Loucy (cell line): ENCODE data around the gene CCR6.

ENCODE experiments used
- H2AFZ ChIP-seq: fragments of 200-600 bp; sonication (generic); 2 replicates; pipeline ENCODE4 v1.6.0; 2016; ENCODE audit warnings: antibody characterized with exemption, mild to moderate bottlenecking, low read length, moderate library complexity
- H3F3A ChIP-seq: fragments of 200-600 bp; 2 replicates; pipeline ENCODE4 v1.6.0; 2016; ENCODE audit warnings: antibody characterized with exemption, low read depth, mild to moderate bottlenecking
- H3K27me3 ChIP-seq: fragments of 200-600 bp; sonication (generic); 2 replicates; pipeline ENCODE4 v1.6.1; 2014; ENCODE audit warnings: low read length, mild to moderate bottlenecking; ENCODE audit not compliant: insufficient read depth, poor library complexity, severe bottlenecking
- H3K36me3 ChIP-seq: fragments of 200-600 bp; sonication (generic); 2 replicates; pipeline ENCODE4 v1.6.1; 2016; ENCODE audit warnings: low read length; ENCODE audit not compliant: insufficient read depth
- H3K4me1 ChIP-seq: fragments of 200-600 bp; sonication (generic); 2 replicates; pipeline ENCODE4 v1.5.1; 2014; ENCODE audit warnings: low read length, mild to moderate bottlenecking; ENCODE audit not compliant: insufficient read depth, poor library complexity, severe bottlenecking
- H3K4me2 ChIP-seq: fragments of 200-600 bp; sonication (generic); 2 replicates; pipeline ENCODE4 v1.6.0; 2014; ENCODE audit warnings: antibody characterized with exemption, low read length, low read depth, mild to moderate bottlenecking; ENCODE audit not compliant: poor library complexity, severe bottlenecking
- H3K4me3 ChIP-seq: fragments of 200-600 bp; sonication (generic); 2 replicates; pipeline ENCODE4 v1.5.1; 2014; ENCODE audit warnings: low read length, mild to moderate bottlenecking, mixed read lengths; ENCODE audit not compliant: poor library complexity, severe bottlenecking
- H3K79me2 ChIP-seq: fragments of 200-600 bp; sonication (generic); 2 replicates; pipeline ENCODE4 v1.6.1; 2014; ENCODE audit warnings: low read length; ENCODE audit not compliant: insufficient read depth
- H3K9ac ChIP-seq: fragments of 200-600 bp; sonication (generic); 2 replicates; pipeline ENCODE4 v1.6.0; 2014; ENCODE audit warnings: mild to moderate bottlenecking, low read depth, low read length, moderate library complexity; ENCODE audit not compliant: poor library complexity, severe bottlenecking
- H3K9me2 ChIP-seq: fragments of 200-600 bp; sonication (generic); replicated peaks from 2 replicates; pipeline ENCODE4 v1.6.1; 2016; ENCODE audit warnings: low read depth, low read length, mixed read lengths
- H3K9me3 ChIP-seq: fragments of 200-600 bp; sonication (generic); 2 replicates; pipeline ENCODE4 v1.6.1; 2014; ENCODE audit warnings: mild to moderate bottlenecking, antibody characterized with exemption, low read length, low read depth; ENCODE audit not compliant: insufficient read depth
- H4K20me1 ChIP-seq: fragments of 200-600 bp; sonication (generic); 2 replicates; pipeline ENCODE4 v1.6.0; 2014; ENCODE audit warnings: antibody characterized with exemption, low read length, mild to moderate bottlenecking; ENCODE audit not compliant: insufficient read depth, poor library complexity, severe bottlenecking
- EZH2phosphoT487 ChIP-seq: fragments of 200-600 bp; IDR thresholded peaks from 2 replicates; pipeline ENCODE4 v1.6.1; 2018; ENCODE audit warnings: antibody characterized with exemption, mild to moderate bottlenecking, moderate library complexity, borderline replicate concordance
- TF ChIP-seq, protein P1 (sequence below): fragments of 200-600 bp; sonication (generic); conservative IDR thresholded peaks from 2 replicates; pipeline ENCODE4 v1.5.1; 2014; ENCODE audit warnings: mild to moderate bottlenecking, antibody characterized with exemption, low read length

Gene CCR6

DNA sequence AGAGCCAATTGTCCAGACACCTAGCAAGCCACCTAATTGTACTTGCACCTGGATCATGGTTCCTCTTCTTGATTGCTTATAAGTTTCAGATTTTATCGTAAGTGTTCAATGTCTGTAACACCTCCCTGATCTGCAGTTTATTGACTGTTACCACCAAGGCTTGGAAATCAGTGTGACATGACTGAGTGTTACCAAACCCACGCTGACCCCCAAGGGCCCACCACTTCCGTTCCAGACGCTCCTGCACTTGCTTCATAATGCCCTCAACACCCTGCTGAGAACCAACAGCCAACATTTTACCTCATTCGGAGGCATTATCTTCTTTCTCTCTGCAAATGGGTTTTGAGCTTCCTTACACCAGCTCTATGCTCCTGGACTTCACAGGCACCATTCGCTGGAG, 6.3 kb downstream of the CCR6 start:
- Histone ChIP-seq H3K4me3 (no peak overlapping the region), H3K4me2 (no peak overlapping the region), H4K20me1 (no peaks in the 10 kb centered on the region), H3K79me2 (no peaks in the 10 kb centered on the region), H3K9me3 (no peaks in the 10 kb centered on the region), H3K27me3 (no peaks in the 10 kb centered on the region), H3K9me2 (no peaks in the 10 kb centered on the region), H2AFZ (no peak overlapping the region), H3K4me1 (no peaks in the 10 kb centered on the region), H3K9ac (no peak overlapping the region), H3F3A (no peaks in the 10 kb centered on the region), H3K36me3 (no peaks in the 10 kb centered on the region)
- TF ChIP-seq, protein P1, sequence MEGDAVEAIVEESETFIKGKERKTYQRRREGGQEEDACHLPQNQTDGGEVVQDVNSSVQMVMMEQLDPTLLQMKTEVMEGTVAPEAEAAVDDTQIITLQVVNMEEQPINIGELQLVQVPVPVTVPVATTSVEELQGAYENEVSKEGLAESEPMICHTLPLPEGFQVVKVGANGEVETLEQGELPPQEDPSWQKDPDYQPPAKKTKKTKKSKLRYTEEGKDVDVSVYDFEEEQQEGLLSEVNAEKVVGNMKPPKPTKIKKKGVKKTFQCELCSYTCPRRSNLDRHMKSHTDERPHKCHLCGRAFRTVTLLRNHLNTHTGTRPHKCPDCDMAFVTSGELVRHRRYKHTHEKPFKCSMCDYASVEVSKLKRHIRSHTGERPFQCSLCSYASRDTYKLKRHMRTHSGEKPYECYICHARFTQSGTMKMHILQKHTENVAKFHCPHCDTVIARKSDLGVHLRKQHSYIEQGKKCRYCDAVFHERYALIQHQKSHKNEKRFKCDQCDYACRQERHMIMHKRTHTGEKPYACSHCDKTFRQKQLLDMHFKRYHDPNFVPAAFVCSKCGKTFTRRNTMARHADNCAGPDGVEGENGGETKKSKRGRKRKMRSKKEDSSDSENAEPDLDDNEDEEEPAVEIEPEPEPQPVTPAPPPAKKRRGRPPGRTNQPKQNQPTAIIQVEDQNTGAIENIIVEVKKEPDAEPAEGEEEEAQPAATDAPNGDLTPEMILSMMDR, result no peak
- no peak for TF ChIP-seq EZH2phosphoT487

DNA sequence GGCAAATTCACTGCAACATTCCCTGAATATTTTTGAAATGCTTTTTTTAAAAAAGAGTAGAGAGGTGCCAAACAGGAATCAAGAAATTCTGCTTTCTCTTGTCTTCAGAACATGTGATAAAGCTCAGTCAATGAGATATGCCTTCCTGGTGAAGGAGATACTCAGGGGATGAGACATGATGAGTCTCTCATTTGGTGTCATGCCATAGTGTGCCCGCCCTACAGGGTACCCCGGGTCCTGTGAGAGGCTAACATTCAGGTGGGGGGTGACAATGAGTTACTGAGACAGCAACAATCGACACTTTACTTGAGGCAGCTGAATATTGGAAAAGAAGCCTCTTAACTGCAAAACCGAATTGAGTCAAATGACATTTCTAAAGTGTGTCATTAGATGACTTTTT, 6.7 kb downstream of the CCR6 start:
- no peaks in the 10 kb centered on the region for H3F3A ChIP-seq
- H3K9me3 ChIP-seq, result no peaks in the 10 kb centered on the region
- H3K36me3 ChIP-seq, result no peaks in the 10 kb centered on the region
- no peak overlapping the region for H2AFZ ChIP-seq
- H3K9ac ChIP-seq, result no peak overlapping the region
- no peak overlapping the region for H3K4me2 ChIP-seq
- H3K9me2 ChIP-seq, result no peaks in the 10 kb centered on the region
- no peak overlapping the region for H3K4me3 ChIP-seq
- H3K79me2 ChIP-seq, result no peaks in the 10 kb centered on the region
- TF ChIP-seq, protein P1, result no peak
- no peak for TF ChIP-seq EZH2phosphoT487
- no peaks in the 10 kb centered on the region for H3K4me1 ChIP-seq
- H4K20me1 ChIP-seq, result no peaks in the 10 kb centered on the region
- no peaks in the 10 kb centered on the region for H3K27me3 ChIP-seq

DNA sequence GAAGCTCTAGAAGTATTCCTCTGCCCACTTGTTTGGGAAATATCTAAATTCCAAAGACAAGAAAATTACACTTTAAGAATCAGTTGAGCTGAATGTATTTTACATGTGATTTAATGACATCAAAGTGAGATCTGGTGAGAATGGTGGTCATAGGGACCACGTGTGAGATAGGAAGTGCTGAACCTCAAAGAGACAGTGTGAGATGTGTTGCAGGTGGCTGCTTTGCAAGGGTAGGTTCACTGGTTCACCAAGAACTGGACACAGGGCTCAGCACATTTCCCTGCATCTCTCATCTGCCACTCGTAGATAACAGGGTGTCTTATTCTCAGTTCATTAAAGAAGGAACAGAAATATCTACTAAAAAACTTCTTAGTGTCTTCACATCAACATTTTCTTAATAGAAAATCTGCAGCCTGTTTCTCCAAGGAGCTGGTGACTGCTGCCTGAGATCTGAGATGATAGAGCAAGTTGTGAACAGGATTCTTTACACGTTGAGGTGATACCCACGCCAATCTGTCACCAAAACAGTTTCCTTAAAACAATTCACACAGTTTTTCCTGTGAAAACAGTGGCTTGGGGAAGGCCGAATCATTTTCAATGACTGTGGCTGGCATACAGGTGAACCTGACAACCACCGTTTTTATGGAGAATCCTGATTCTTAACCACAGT, 7.2 kb downstream of the CCR6 start:
- H3F3A ChIP-seq, result no peaks in the 10 kb centered on the region
- H3K4me3 ChIP-seq, result no peak overlapping the region
- H3K4me2 ChIP-seq, result no peak overlapping the region
- H3K36me3 ChIP-seq, result no peaks in the 10 kb centered on the region
- no peaks in the 10 kb centered on the region for H3K4me1 ChIP-seq
- no peaks in the 10 kb centered on the region for H4K20me1 ChIP-seq
- no peaks in the 10 kb centered on the region for H3K27me3 ChIP-seq
- no peaks in the 10 kb centered on the region for H3K79me2 ChIP-seq
- TF ChIP-seq, protein P1, result no peak
- no peak for TF ChIP-seq EZH2phosphoT487
- H3K9me2 ChIP-seq, result no peaks in the 10 kb centered on the region
- no peak overlapping the region for H3K9ac ChIP-seq
- H2AFZ ChIP-seq, result no peak overlapping the region
- no peaks in the 10 kb centered on the region for H3K9me3 ChIP-seq
